Measurements from ENCODE around the gene FBXL15.

- TF ChIP-seq CTCF (conservative IDR thresholded peaks at IDR 0.05 in 1 of 2, IDR thresholded peaks at IDR 0.05 in 1 of 2; ENCODE audit: low read depth in 1 of 2, low read length in 2 of 2), result no peak
- TF ChIP-seq EZH2 (IDR thresholded peaks at IDR 0.05; ENCODE audit: low read length, missing control alignments), result peak; percentile 47
Measured at GRCh38 chr10:102418622-102419268, 1.9 kb upstream of the FBXL15 start, which contains the start of gene PSD.
